PFSK-1 (cell line): ENCODE data around the gene CORO2A.

Experiments used
- POLR2AphosphoS5 ChIP-seq: IDR thresholded peaks from 2 replicates; pipeline ENCODE4 v1.6.1; 2012; ENCODE audit warnings: low read depth, mild to moderate bottlenecking, control low read depth, low read length, moderate library complexity
- REST ChIP-seq, 2 experiments: IDR thresholded peaks; 2 replicates each; pipeline versions ENCODE4 v1.6.1 to v1.8.0; 2011 to 2012; ENCODE audit warnings: low read depth in 2 of 2, low read length in 2 of 2, control low read depth in 1 of 2, inconsistent platforms in 1 of 2, mild to moderate bottlenecking in 1 of 2, moderate library complexity in 1 of 2; ENCODE audit not compliant: insufficient read depth in 1 of 2
- SIN3A ChIP-seq: IDR thresholded peaks from 2 replicates; pipeline ENCODE4 v1.6.1; 2012; ENCODE audit warnings: mild to moderate bottlenecking, low read length, moderate library complexity, borderline replicate concordance; ENCODE audit not compliant: insufficient read depth

- TF ChIP-seq REST (IDR thresholded peaks at IDR 0.05; ENCODE audit: insufficient read depth in 1 of 2, low read depth in 2 of 2, low read length in 2 of 2) (0 out of 4 replicates have a peak, but pooled peaks of 1 of the 2 experiments have one; percentile 22), POLR2AphosphoS5 (no peak), SIN3A (no peak)
Observed at GRCh38 chr9:98168941-98169488, 23.4 kb downstream of the CORO2A start.
